NCI-H2196 (cell line): ENCODE measurements around the gene INHBC.
A peak's percentile ranks its signal among the peaks of the same experiment; 100 is the strongest.

Experiments used
- DNase-seq: peaks from one replicate; lab custom pipeline; 2025; ENCODE audit not compliant: unreplicated experiment; lab: John Stamatoyannopoulos, UW

The INHBC gene

GRCh38 chr12:57452937-57453509 is 18.4 kb downstream of the INHBC start:
- DNase-seq: peak; percentile 81

- DNase-seq: no peak
Observed at GRCh38 chr12:57454213-57454565, 19.6 kb downstream of the INHBC start.

GRCh38 chr12:57454566-57455373 is 20.2 kb downstream of the INHBC start, which contains the start of gene INHBE:
TSS of gene INHBE (plus strand) at chr12:57455307. CDS start at chr12:57455537, 230 bp downstream.
- peak; percentile 75 for DNase-seq

GRCh38 chr12:57455374-57456144 is 21.0 kb downstream of the INHBC start:
- no peak for DNase-seq

GRCh38 chr12:57456145-57456700 is 21.6 kb downstream of the INHBC start:
- DNase-seq: peak; percentile 46

GRCh38 chr12:57456737-57457490 is 22.3 kb downstream of the INHBC start:
- DNase-seq: no peak

GRCh38 chr12:57458665-57459054 is 24.1 kb downstream of the INHBC start:
- no peak for DNase-seq

- peak; percentile 92 for DNase-seq
Observed at GRCh38 chr12:57459055-57459749, 24.6 kb downstream of the INHBC start.

- DNase-seq: peak; percentile 53
Observed at GRCh38 chr12:57459750-57460467, 25.3 kb downstream of the INHBC start, which contains the start of gene GLI1. TSS of gene GLI1 (plus strand) at chr12:57459785. CDS start at chr12:57463692, 3,907 bp downstream.

- DNase-seq: no peak
Observed at GRCh38 chr12:57460468-57460784, 25.8 kb downstream of the INHBC start.

GRCh38 chr12:57460841-57461275 is 26.3 kb downstream of the INHBC start:
- DNase-seq: no peak

GRCh38 chr12:57461276-57461916 is 26.8 kb downstream of the INHBC start:
- no peak for DNase-seq

GRCh38 chr12:57461917-57462250 is 27.3 kb downstream of the INHBC start:
- DNase-seq: no peak

GRCh38 chr12:57462251-57462911 is 27.8 kb downstream of the INHBC start:
- DNase-seq: peak; percentile 90

GRCh38 chr12:57462912-57463253 is 28.3 kb downstream of the INHBC start:
- no peak for DNase-seq

- DNase-seq: no peak
Observed at GRCh38 chr12:57464569-57464968, 30.0 kb downstream of the INHBC start.

GRCh38 chr12:57465030-57465746 is 30.6 kb downstream of the INHBC start:
- no peak for DNase-seq
